HG03175 (cell line): ENCODE data around the gene TIA1.

Experiments
- ATAC-seq: cut with Tn5 transposase; IDR thresholded peaks from one replicate; pipeline ENCODE4 v1.9.1; 2021; ENCODE audit warnings: mild to moderate bottlenecking, moderate library complexity; ENCODE audit not compliant: unreplicated experiment

Gene TIA1

DNA sequence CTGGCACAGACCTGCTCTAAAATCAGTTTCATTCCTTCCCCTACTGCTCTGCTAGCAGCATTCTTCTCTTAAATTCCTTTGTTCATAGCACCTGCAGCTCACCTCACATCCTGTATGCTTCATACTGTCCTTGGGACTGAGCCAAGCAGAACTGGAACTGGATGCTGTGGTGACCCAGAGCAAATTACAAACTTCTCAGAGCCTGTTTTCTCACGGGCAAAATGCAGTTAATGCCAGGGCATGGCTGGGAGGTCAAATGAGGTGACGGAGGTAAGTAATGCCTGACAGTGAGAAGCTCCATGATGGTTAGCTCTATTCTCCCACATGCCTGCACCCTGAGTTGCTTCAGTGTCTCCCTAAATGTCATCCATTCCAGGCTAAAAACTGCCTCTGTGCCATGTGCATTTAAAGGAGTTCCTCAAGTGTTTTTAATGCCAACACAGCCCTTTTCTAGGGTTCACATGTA, 87.3 kb downstream of the TIA1 start:
- ATAC-seq, result peak; percentile 96

DNA sequence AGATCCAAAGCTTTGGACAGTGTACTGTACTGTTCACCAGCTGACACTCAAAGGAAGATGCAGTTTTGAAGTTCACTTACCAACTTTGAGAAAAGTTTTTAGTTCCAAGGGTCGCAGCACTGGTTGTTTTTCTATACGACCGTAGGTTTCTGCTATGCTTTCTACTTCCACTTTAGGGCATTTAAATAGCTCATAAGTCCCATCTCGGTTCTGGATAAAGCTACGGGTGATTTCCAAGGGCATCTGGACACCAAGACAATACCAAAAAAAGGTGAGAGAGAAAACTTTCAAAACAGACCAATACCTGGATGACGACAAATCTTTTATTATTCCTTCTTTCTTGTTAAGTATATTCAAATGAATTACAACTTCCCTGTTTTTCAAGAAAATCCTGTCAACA, 87.9 kb downstream of the TIA1 start:
- no peak for ATAC-seq
